H1 (cell line): ENCODE results near the gene ARHGAP10. TPM values are rescaled to one million over a fixed set of nuclear protein-coding genes. Genes with fewer than 3 reads are reported as not detected.
A peak's percentile ranks its signal among the peaks of the same experiment; 100 is the strongest.

Experiments
- CTCF ChIA-PET: fragments of 300-600 bp; sonication (Branson Sonifier 250); formaldehyde crosslinking; loops from one replicate; lab custom pipeline; 2021; ENCODE audit not compliant: partially characterized antibody; lab: Charles Lee
- POLR2A ChIA-PET: fragments of 300-600 bp; sonication (Branson Sonifier 250); formaldehyde crosslinking; loops from one replicate; lab custom pipeline; 2021; ENCODE audit warnings: inconsistent platforms; ENCODE audit not compliant: partially characterized antibody; lab: Charles Lee
- DNase-seq, 2 experiments: peaks; one replicate each; pipeline versions ENCODE4 v3.0.0 to v3.0.0-alpha.2; 2010 to 2022; ENCODE audit warnings: low spot score in 2 of 2, low read depth in 1 of 2, mixed read lengths in 1 of 2
- FAIRE-seq: peaks from 2 replicates; lab custom pipeline; 2011; peaks lifted over from hg19 to GRCh38; lab: Jason Lieb, UNC
- H2AFZ ChIP-seq: 2 replicates; pipeline ENCODE4 v1.8.1; 2012; ENCODE audit warnings: low read length, inconsistent platforms
- H2AK5ac ChIP-seq: 2 replicates; pipeline ENCODE4 v1.6.1; 2013; ENCODE audit warnings: low read depth, low read length
- H2BK120ac ChIP-seq: replicated peaks from 2 replicates; pipeline ENCODE3; 2013; ENCODE audit warnings: low read depth, low read length, inconsistent platforms
- H2BK12ac ChIP-seq: 2 replicates; pipeline ENCODE4 v1.6.1; 2013; ENCODE audit warnings: low read depth, low read length
- H2BK15ac ChIP-seq: 2 replicates; pipeline ENCODE4 v1.6.1; 2013; ENCODE audit warnings: low read length
- H2BK20ac ChIP-seq: 2 replicates; pipeline ENCODE4 v1.6.1; 2013; ENCODE audit warnings: low read length
- H2BK5ac ChIP-seq: 2 replicates; pipeline ENCODE4 v1.6.1; 2013; ENCODE audit warnings: low read depth, low read length
- H3K14ac ChIP-seq: 2 replicates; pipeline ENCODE4 v1.6.1; 2013; ENCODE audit warnings: inconsistent platforms; ENCODE audit not compliant: insufficient read length
- H3K18ac ChIP-seq: 2 replicates; pipeline ENCODE4 v1.6.1; 2013; ENCODE audit warnings: low read length; ENCODE audit errors: extremely low read depth
- H3K23ac ChIP-seq: 2 replicates; pipeline ENCODE4 v1.6.1; 2013; ENCODE audit warnings: inconsistent platforms; ENCODE audit not compliant: insufficient read length
- H3K23me2 ChIP-seq: 2 replicates; pipeline ENCODE4 v1.6.1; 2013; ENCODE audit warnings: low read depth, low read length
- H3K27ac ChIP-seq: 2 replicates; pipeline ENCODE4 v1.6.1; 2011; ENCODE audit warnings: low read depth, low read length, inconsistent platforms
- H3K27me3 ChIP-seq, 4 experiments: replicated peaks in 1 of 4; 1 replicate in 1 of 4; 2 replicates in 3 of 4; pipeline versions ENCODE4 v1.6.1 to v1.8.1; 2011 to 2013; ENCODE audit warnings: low read length in 3 of 4, mild to moderate bottlenecking in 3 of 4, inconsistent platforms in 2 of 4, mixed read lengths in 2 of 4, moderate library complexity in 1 of 4; ENCODE audit not compliant: control insufficient read depth in 3 of 4, insufficient read depth in 3 of 4; ENCODE audit errors: extremely low read depth in 1 of 4
- H3K36me3 ChIP-seq, 4 experiments: 2 replicates each; pipeline versions ENCODE4 v1.6.1 to v1.8.1; 2011 to 2013; ENCODE audit warnings: mild to moderate bottlenecking in 4 of 4, low read length in 3 of 4, moderate library complexity in 2 of 4, control low read depth in 1 of 4, inconsistent platforms in 1 of 4; ENCODE audit not compliant: insufficient read depth in 4 of 4, control insufficient read depth in 2 of 4
- H3K4ac ChIP-seq: replicated peaks from 2 replicates; pipeline ENCODE3; 2013; ENCODE audit warnings: low read length, low read depth, mixed read lengths, inconsistent platforms; ENCODE audit not compliant: insufficient read length
- H3K4me1 ChIP-seq, 4 experiments: replicated peaks in 1 of 4; 1 replicate in 1 of 4; 2 replicates in 3 of 4; pipeline versions ENCODE4 v1.6.1 to v1.8.1; 2011 to 2013; ENCODE audit warnings: low read length in 3 of 4, inconsistent platforms in 2 of 4, mixed read lengths in 1 of 4; ENCODE audit not compliant: insufficient read depth in 4 of 4, control insufficient read depth in 3 of 4
- H3K4me2 ChIP-seq, 2 experiments: 2 replicates each; pipeline versions ENCODE4 v1.6.1 to v1.8.1; 2011 to 2013; ENCODE audit warnings: low read depth in 2 of 2, low read length in 2 of 2, control low read depth in 1 of 2, inconsistent platforms in 1 of 2, mild to moderate bottlenecking in 1 of 2; ENCODE audit not compliant: insufficient read depth in 1 of 2
- H3K4me3 ChIP-seq, 4 experiments: fragments of 200-600, 300-600 bp in 1 of 4; sonication (generic), shearing (Covaris generic), sonication (Bioruptor Twin) in 1 of 4; 2 replicates each; pipeline versions ENCODE4 v1.5.1 to v1.8.1; 2011 to 2016; ENCODE audit warnings: low read length in 4 of 4, low read depth in 3 of 4, control low read depth in 2 of 4, inconsistent platforms in 2 of 4, mild to moderate bottlenecking in 2 of 4, mixed read lengths in 1 of 4, moderate library complexity in 1 of 4; ENCODE audit not compliant: insufficient read depth in 2 of 4; ENCODE audit errors: extremely low read depth in 1 of 4
- H3K56ac ChIP-seq: replicated peaks from 2 replicates; pipeline ENCODE3; 2013; ENCODE audit warnings: low read depth, mild to moderate bottlenecking, mixed read lengths, low read length, inconsistent platforms; ENCODE audit not compliant: insufficient read length
- H3K79me1 ChIP-seq: 2 replicates; pipeline ENCODE4 v1.6.1; 2013; ENCODE audit warnings: low read depth, low read length, control low read depth
- H3K79me2 ChIP-seq, 2 experiments: 2 replicates each; pipeline versions ENCODE4 v1.6.1 to v1.8.1; 2012 to 2013; ENCODE audit warnings: low read length in 2 of 2, mild to moderate bottlenecking in 2 of 2, inconsistent platforms in 1 of 2; ENCODE audit not compliant: insufficient read depth in 2 of 2, control insufficient read depth in 1 of 2
- H3K9ac ChIP-seq, 4 experiments: replicated peaks in 1 of 4; 1 replicate in 1 of 4; 2 replicates in 3 of 4; pipeline versions ENCODE4 v1.6.1 to v1.8.1; 2011 to 2013; ENCODE audit warnings: low read depth in 3 of 4, low read length in 3 of 4, control low read depth in 2 of 4, mild to moderate bottlenecking in 2 of 4, moderate library complexity in 2 of 4, inconsistent platforms in 1 of 4; ENCODE audit errors: extremely low read depth in 1 of 4
- H3K9me3 ChIP-seq, 2 experiments: 2 replicates each; pipeline versions ENCODE4 v1.6.1 to v1.8.1; 2012 to 2013; ENCODE audit warnings: mild to moderate bottlenecking in 2 of 2, moderate library complexity in 2 of 2, control low read depth in 1 of 2, inconsistent platforms in 1 of 2, low read depth in 1 of 2, low read length in 1 of 2, mixed read lengths in 1 of 2; ENCODE audit not compliant: insufficient read depth in 2 of 2
- H4K20me1 ChIP-seq, 2 experiments: replicated peaks in 1 of 2; 2 replicates each; pipeline versions ENCODE3 to v1.8.1; 2011 to 2013; ENCODE audit warnings: inconsistent platforms in 2 of 2, low read length in 2 of 2, mild to moderate bottlenecking in 1 of 2; ENCODE audit not compliant: insufficient read depth in 2 of 2, control insufficient read depth in 1 of 2
- H4K5ac ChIP-seq: 2 replicates; pipeline ENCODE4 v1.6.1; 2013; ENCODE audit warnings: low read length, low read depth, mixed read lengths, inconsistent platforms; ENCODE audit not compliant: insufficient read length
- H4K8ac ChIP-seq: 2 replicates; pipeline ENCODE4 v1.8.0; 2013; ENCODE audit warnings: mild to moderate bottlenecking, moderate library complexity, low read length, inconsistent platforms; ENCODE audit not compliant: insufficient read depth; ENCODE audit errors: extremely low read depth
- H4K91ac ChIP-seq: replicated peaks from 2 replicates; pipeline ENCODE3; 2013; ENCODE audit warnings: low read length, mixed read lengths, inconsistent platforms; ENCODE audit not compliant: insufficient read length
- RXRA ChIP-seq: IDR thresholded peaks from 2 replicates; pipeline ENCODE4 v1.6.1; 2011; ENCODE audit warnings: low read depth, mild to moderate bottlenecking, low read length, moderate library complexity; ENCODE audit not compliant: insufficient read depth
- SIN3A ChIP-seq, 2 experiments: IDR thresholded peaks in 1 of 2; conservative IDR thresholded peaks in 1 of 2; 2 replicates each; pipeline ENCODE4 v1.6.1; 2011 to 2012; ENCODE audit warnings: low read length in 2 of 2, improper control_type of control experiment in 1 of 2, low read depth in 1 of 2, mild to moderate bottlenecking in 1 of 2
- WGBS, 2 experiments: shearing (Covaris generic) in 1 of 2; methylation state at CpG; one replicate each; pipeline versions ENCODE4 v1.1.6 to v1.1.7; 2013 to 2015; ENCODE audit warnings: low lambda C conversion rate in 2 of 2, mixed read lengths in 2 of 2, inconsistent platforms in 1 of 2, low coverage in 1 of 2, missing lambda C conversion rate in 1 of 2; ENCODE audit not compliant: insufficient replicate concordance in 2 of 2, insufficient coverage in 1 of 2, insufficient read length in 1 of 2; ENCODE audit errors: extremely low coverage in 1 of 2, missing lambda C conversion rate in 1 of 2; 5-methylcytosine and 5-hydroxymethylcytosine counted together
- polyA plus RNA-seq, 7 experiments: library from polyadenylated mRNA; depleted of rRNA in 3 of 7; stranded (reverse) in 5 of 7; unstranded in 2 of 7; fragments of >200 nt in 5 of 7; fragments of 200-250 nt in 2 of 7; gene quantifications; 1 replicate in 5 of 7; 2 replicates in 1 of 7; 4 replicates in 1 of 7; pipeline versions ENCODE4 v1.2.1 to v1.2.3, GENCODE V29; 2011 to 2013; ENCODE audit warnings: missing spikeins in 2 of 7, mixed read lengths in 2 of 7
- total RNA-seq: library from RNA; stranded (reverse); fragmentation: NEBNext Ultra II Directional; extraction: Animal tissue kit (Norgen Biotek cat#: 25700); gene quantifications from 2 replicates; pipeline ENCODE4 v1.2.1, GENCODE V29; 2021

The ARHGAP10 gene
- total and polyA plus RNA-seq, 2 of the 8 experiments (the other 6 are each of a cell fraction or from before 2014, with no cell fraction given): 3.7 to 6.1 TPM

DNA sequence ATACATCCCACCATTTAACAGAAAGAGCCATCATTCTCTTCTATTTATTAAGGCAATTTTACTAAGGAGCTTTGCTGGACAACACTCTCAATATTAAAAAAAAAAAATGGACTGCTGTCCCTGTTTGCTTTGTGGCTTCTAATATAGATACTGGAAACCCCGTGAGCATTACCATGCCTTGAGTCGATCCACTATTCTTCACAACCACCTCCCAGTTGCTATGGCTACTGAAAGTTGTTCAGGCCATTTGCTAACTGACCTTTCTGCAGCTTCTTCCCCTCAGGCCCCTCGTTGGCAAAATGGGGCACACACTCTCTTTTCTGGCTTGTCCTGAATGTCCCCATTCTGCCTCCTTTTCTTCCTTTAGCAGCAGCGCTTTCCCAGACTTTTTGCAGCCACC is 369.9 kb downstream of the ARHGAP10 start:
- H2AFZ ChIP-seq: no peak overlapping the region
- no peak overlapping the region for H3K4me2 ChIP-seq
- H3K18ac ChIP-seq: no peak overlapping the region
- no peak overlapping the region for H2BK15ac ChIP-seq
- H3K4ac ChIP-seq: no peak overlapping the region
- H4K8ac ChIP-seq: no peak overlapping the region
- no peak overlapping the region for H3K9ac ChIP-seq
- H3K27ac ChIP-seq: no peak overlapping the region
- no peaks in the 10 kb centered on the region for H4K20me1 ChIP-seq
- ChIA-PET CTCF (interaction anchor here (1.0 kb wide), 2 partner anchors 40 to 43 kb away, joined by 3 read pairs; no protein-coding TSS in a partner anchor), POLR2A (no interaction called here)
- no peak overlapping the region for H2BK20ac ChIP-seq
- WGBS, 2 experiments: 89% methylated on average over 4 of the region's 4 CpGs; no CpG with 5 or more reads in 1 of the 2 experiments
- H3K79me2 ChIP-seq: no peaks in the 10 kb centered on the region
- peak overlapping the region; percentile 59 for H4K91ac ChIP-seq
- no peaks in the 10 kb centered on the region for H3K36me3 ChIP-seq
- no peaks in the 10 kb centered on the region for H3K27me3 ChIP-seq
- no peak overlapping the region for H3K14ac ChIP-seq
- FAIRE-seq: no peak
- H2BK5ac ChIP-seq: no peak overlapping the region; the same call in 1 of the 2 replicates
- no peaks in the 10 kb centered on the region for H3K79me1 ChIP-seq
- no peak for DNase-seq
- H3K56ac ChIP-seq: no peak overlapping the region
- H3K4me1 ChIP-seq: peaks cover 0 to 4% (median 0%) of the 10 kb centered on the region in 4 experiments; a peak in 2 of 7 replicates
- H2AK5ac ChIP-seq: no peak overlapping the region
- TF ChIP-seq SIN3A (conservative IDR thresholded peaks at IDR 0.05 in 1 of 2, IDR thresholded peaks at IDR 0.05 in 1 of 2; ENCODE audit: low read depth in 1 of 2, low read length in 2 of 2): no peak
- TF ChIP-seq RXRA: no peak
- H3K4me3 ChIP-seq: no peak overlapping the region
- H4K5ac ChIP-seq: no peak overlapping the region
- H3K23ac ChIP-seq: no peak overlapping the region
- H2BK12ac ChIP-seq: no peak overlapping the region
- no peaks in the 10 kb centered on the region for H3K9me3 ChIP-seq
- no peaks in the 10 kb centered on the region for H3K23me2 ChIP-seq
- no peak overlapping the region for H2BK120ac ChIP-seq
